HK-2 (cell line): ENCODE results near the gene GAB2.
"Not testable (repeated sequence)": the region's sequence is repeated elsewhere in the genome, so short reads cannot be mapped to it uniquely, and the experiment has no call there.

Experiments used
- DNase-seq: peaks from one replicate; pipeline ENCODE4 v3.0.0-alpha.2; 2018; ENCODE audit not compliant: unreplicated experiment

The GAB2 gene

DNA sequence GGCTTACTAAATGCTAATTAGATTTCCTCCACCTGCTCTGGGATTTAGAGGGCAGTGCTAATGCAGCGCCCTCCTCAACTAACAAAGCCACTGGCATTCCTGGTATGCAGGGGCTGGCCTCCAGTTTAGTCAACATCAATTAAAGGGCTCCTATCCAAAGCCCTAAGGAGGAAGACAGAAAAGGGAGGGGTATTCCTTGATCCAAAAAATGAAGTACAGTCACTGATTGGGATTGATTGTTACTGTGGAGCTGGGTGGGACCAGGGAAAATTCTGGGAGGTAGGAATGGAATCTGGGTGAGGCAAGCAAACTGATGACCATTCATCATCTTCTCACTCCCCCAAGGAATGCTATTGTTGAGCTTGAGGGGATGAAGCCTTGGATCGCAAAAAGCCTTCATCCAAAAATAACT, 52.2 kb downstream of the GAB2 start:
- peak; percentile 10 for DNase-seq

DNA sequence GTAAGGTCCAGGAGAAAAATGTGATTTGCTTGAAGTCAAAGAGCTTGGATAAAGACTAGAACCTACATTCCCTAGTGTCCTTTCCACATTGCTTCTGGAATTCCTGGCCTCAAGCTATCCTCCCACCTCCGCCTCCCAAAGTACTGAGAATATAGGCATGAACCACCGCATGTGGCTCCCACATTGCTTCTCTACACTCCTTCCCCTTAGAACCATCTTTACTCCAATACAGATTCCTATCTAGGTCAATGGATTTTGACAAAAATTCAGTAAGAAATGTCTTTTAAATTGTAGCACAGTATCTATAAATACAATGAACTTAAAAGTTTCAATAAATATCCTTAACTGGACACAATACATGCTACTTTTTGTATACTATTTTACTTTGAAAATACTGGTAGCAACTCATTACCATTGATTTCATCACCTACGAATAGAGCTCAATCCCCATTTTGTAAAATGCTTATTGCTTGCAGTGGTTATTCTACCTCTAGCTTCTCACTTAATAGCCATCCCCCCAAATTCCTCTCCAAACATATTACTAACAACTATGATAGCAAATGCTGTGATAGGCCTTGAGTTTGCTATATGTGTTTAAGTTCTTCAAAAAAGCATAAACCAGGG, 53.4 kb downstream of the GAB2 start:
- no peak for DNase-seq

DNA sequence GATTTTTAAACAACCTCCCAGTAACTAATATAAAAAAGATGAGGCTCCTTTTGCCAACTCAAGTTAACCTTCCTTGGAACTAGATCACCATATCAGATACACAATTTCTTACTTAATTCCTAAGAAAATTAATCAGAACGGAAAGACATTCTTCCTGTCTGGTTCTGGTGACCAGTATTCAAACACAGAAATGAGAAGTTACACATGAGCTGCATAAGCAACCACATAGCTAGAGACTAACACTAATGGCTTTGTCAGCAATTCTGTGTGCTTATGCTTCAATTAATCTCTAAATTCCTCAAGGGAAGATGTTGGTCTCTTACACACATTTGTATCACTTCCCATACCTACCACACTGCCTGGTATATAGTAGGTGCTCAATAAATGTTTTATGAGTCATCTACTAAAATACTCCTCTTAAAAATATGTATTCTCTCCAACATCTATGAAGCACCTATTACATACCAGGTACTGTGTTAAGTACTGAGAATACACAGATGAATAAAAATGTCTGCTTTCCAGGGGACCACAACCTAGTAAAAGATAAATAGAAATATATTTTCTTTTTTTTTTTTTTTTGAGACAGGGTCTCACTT, 54.5 kb downstream of the GAB2 start:
- DNase-seq, result no peak

DNA sequence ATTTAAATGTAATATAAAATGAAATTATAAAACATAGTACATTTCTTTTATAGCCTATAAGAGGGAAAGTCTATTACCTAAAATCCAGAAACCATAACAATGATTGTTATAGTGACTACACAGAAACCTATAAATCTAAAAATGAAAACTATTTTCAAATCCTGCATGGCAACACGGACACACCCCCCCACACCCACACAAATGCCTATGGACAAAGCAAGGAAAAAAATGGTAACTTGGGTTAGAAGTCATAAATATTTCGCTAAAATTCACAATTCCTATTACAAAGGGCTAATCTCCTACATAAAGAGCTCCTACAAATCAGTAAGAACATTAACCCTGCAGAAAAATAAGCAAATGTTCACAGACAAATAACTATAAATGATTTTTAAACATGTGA, 56.4 kb downstream of the GAB2 start:
- no peak for DNase-seq

DNA sequence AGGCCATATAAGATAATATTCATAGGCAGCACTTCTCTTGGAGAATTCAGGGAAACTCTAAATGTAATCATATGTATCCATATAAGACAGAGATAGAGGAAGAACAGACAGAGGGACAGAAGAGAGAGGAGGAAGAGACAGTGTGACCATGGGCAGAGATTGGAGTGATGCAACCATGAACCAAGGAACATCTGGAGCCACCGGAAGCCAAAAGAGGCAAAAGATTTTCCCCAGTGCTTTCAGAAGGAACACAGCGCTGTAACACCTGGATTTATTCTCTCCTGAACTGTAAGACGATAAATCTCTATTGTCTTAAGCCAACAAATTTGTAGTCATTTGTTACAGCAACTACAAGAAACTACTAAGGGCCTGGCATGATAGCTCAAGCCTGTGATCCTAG, 57.7 kb downstream of the GAB2 start:
- DNase-seq, result no peak

DNA sequence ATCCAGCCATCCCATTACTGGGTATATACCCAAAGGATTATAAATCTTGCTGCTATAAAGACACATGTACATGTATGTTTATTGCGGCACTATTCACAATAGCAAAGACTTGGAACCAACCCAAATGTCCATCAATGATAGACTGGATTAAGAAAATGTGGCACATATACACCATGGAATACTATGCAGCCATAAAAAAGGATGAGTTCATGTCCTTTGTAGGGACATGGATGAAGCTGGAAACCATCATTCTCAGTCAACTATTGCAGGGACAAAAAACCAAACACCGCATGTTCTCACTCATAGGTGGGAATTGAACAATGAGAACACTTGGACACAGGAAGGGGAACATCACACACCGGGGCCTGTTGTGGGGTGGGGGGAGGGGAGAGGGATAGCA, 59.7 kb downstream of the GAB2 start:
- DNase-seq, result not testable (repeated sequence)

DNA sequence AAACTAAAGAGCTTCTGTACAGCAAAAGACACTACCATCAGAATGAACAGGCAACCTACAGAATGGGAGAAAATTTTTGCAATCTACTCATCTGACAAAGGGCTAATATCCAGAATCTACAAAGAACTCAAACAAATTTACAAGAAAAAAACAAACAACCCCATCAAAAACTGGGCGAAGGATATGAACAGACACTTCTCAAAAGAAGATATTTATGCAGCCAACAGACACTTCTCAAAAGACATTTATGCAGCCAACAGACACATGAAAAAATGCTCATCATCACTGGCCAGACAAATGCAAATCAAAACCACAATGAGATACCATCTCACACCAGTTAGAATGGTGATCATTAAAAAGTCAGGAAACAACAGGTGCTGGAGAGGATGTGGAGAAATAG, 60.2 kb downstream of the GAB2 start:
- not testable (repeated sequence) for DNase-seq

DNA sequence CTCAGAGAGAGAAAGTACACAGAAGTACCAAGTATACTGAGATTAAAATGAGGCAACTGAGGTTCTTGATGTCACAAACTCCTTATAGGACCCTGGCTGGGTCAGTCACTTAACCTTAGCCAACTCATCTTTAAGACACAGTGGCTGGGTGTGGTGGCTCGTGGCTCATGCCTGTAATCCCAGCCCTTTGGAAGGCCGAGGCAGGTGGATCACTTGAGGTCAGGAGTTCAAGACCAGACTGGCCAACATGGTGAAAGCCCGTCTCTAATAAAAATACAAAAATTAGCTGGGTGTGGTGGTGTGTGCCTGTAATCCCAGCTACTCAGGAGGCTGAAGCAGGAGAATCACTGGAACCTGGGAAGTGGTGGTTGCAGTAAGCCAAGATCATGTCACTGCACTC, 61.9 kb downstream of the GAB2 start:
- DNase-seq, result not testable (repeated sequence)

DNA sequence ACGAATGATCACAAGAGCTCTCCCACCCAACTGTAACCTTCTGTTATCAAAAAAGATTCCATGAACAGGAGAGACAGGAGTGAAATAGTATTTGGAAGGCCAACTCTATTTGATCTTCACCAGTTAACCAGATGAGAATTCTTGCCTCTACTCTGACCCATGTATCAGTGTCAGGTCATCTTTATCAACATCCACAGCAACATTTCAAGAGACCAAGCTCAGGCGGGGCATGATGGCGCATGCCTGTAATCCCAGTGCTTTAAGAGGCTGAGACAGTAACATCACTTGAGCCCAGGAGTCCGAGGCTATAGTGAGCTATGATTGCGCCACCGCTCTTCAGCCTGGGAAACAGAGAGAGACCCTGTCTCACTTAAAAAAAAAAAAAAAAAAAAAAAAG, 62.3 kb downstream of the GAB2 start:
- no peak for DNase-seq

DNA sequence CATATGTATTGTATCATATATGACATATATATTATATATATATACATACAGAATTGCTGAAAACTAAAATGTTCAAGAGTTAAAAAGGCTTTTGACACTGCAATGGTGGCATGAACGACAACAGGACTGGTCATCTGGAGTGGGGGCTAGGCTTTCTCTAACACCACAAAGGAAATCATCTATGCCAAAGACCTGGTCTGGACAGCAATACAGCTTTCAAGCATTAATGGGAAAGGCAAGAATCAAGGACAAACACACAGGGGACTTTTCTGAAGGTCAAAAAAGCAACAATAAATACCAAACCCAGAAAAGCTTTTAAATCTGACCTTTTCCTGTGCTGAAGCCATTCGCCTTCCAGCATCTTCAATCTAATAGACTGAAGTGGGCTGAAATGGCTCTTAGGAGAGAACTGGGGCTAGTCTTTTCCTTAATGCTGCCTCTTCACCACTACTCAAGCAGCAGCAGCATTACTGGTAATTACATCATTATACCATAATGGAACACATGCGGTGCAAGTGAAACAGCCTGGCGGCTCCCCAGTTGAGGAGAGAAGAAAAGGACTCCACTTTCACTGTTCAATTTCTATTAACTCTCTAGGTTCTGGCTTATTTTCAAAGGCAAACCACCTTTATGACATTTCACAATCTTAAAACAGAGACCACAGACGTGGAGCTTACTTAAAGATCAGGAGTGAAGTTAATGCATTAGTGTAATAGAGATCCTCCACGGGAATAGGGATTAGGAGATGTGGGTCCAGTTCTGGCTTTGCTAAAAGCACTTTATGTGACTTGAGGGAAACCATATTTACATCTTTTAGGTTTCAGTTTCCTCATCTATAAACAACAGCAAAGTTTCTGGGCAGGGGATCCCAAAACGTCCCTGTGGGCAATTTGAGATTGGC, 63.0 kb downstream of the GAB2 start:
- no peak for DNase-seq

DNA sequence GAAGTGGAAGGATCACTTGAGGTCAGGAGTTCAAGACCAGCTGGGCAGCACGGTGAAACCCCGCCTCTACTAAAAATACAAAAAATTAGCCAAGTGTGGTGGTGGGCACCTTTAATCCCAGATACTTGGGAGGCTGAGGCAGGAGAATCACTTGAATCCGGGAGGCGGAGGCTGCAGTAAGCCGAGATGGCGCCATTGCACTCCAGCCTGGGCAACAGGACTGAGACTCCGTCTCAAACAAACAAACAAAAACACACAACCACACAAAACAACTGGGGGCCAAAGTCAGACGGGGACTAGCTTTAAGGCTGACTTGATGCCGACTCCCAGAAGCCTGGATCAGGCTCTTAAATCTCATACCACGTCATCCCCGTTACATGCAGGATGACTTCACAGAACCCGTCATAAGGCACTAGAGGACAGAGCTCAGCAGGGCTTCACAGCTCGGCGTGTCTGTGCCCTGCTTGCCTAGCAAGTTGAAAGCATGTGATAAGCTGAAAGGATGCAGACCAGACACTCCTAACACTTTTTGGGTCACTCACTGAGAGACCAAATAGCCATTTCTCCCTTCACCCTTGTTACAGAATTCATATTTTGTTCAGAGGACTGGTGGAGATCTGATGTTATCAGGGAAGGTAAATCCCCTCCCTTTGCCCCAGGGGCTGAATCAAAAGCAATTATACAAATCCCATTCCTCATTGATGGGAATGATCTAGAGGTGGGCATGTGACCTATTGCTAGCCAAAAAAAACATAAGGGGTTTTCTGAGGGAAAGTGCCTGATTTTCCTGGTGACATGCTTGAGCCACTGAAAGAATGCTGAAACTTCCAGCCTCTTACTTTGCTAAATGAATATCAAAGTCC, 65.4 kb downstream of the GAB2 start:
- no peak for DNase-seq

DNA sequence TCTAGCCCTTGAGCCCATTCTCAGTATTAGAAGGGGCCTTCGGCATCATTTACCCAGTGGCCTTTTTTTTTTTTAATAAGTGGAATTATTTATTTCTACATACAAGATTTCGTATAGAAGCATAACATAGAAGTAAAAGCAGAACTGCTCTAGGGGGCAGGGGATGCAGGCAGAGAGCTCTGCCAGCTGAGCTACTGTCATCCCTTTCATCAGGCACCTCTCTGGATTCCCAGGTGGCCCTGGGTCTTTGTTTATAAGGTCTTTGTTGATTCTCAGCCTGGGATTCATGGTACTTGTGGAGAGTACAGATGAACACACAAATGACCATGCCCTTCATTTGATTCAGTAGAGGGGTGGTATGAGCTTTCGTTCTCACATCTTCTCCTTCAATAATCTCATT, 66.4 kb downstream of the GAB2 start:
- no peak for DNase-seq

DNA sequence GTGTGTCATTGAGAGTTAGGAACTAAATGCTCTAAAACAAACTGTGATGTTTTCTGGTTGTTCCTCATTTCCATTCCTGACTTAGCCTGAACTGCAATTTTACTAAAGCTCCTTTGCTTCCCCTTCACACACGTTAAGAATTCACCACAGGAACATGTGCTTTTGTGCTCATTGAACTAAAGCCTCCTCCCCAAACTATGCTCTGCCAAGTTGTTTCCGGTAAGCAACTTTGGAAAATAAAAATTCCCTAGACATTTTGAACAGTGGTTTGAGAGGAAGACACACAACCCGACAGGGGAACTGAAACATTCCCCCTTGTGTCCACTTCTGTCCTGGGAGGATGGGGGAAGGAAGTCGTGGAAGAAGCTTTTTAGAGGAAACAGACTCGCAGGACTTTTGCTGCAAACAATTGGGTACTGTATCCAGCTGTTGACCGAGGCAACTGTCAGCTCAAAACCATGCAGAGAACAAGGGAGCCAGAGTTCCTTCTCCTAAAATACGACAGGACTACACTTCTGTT, 66.9 kb downstream of the GAB2 start:
- DNase-seq, result no peak

DNA sequence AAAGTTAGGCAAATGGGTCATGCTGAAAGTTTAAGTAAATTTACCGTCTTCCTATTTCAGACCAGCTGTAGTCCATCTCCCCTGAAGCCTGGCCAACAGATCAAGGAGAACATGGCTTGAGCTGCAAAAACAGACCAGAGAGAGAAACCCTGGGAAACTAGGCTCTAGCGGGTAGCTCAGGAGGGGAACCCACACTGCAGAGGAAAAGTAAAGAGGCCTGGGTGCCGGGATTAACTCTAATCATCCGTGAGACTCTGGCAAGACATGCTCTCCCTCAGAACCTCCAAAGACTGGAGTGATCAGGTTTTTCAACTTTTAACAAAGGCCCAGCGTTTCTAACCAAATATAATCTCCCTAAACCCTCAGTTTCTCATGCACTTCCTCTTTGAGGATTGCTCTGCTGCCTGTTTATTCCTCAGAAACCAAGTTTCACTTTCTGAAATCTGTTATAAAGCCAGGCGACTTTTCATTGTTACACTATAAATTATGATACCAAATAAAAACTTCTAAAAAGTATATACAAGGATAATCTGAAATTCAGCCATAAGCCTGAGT, 67.5 kb downstream of the GAB2 start:
- DNase-seq, result no peak

DNA sequence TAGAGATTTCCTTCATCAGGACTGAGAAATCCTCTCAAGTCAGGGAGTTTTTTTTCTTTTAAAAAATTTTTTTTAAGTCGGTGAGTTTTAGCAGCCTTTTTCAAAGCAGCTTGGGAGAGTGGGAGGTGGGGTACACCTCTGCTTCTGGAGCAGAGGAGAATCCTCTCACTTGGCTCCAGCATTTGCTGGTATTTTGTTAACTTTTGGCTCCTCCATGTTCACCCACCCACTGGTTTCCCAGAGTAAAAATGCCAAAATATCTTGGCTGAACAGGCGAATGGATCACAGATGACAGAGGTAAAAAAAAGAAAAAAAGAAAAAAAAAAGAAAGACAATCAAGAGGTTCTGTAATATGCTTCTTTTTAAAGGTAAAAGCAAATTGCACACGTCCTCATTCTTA, 68.0 kb downstream of the GAB2 start:
- no peak for DNase-seq

DNA sequence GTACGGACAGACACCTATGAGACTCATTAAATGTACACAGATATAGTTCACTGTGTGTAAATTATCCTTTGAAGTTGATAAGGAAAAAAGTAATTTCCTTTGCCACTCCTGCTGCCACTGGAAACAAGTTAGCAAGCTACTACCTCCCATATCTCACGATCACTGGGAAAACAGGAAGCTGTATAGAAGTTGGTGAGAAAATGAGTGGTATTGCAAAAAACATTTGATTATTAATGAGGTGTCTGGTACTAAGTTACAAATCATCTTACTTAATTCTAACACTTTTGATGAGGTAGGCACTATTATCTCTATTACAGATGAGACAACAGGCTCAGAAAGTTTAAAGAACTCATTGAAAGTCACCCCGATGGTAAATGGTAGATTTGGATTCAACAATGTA, 68.5 kb downstream of the GAB2 start:
- DNase-seq, result no peak

DNA sequence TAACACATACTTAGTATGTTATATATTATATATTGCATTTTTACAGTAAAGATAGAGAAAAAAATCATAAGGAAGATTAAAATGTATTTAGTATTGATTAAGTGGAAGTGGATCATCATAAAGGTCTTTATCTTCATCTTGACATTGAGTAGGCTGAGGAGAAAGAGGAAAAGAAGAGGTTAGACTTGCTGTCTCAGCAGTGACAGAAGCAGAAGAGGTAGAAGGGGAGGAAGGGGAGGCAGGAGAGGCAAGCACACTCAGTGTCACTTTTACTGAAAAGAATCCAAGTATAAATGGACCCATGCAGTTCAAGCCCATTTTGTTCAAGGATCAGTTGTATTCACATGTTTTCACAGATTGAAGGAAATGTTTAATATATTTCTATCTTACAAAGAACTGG, 69.7 kb downstream of the GAB2 start:
- DNase-seq, result no peak

DNA sequence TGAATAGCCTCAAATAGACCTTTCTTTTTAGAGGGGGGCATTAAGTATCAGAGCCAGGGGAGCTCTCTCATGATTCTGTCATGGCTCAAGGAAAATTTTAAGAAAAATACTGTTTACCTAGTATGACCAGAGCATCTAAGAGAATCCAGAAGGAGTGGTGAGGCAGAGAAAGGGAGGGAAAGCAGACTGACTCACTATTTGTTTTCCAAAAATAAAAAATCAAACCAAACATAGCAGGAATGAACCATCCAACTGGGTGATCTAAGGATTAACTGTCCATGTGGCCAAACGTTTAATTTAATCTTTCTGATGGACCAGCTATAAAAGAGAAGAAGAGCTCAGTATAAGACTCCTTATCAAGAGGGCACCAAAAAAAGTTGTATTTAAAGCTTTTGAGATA, 70.8 kb downstream of the GAB2 start:
- no peak for DNase-seq

DNA sequence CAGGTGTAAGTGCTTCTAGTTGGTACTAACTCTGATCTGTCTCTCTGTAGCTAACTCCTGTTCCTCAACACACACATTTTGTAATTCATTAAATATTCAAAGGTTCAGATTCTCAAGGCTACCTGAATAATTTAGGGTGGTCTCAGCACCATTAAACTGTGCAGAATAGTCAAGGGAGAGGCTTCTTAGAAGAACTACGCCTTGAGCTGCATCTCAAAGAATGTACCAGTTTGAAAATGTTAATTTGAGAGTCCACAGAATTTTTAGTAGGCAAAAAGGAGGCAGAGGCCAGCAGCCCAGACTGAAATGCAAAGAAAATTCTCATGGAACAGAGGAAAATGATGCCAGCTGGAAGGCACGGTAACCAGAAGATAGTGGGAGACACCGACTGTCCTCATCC, 72.2 kb downstream of the GAB2 start:
- no peak for DNase-seq

DNA sequence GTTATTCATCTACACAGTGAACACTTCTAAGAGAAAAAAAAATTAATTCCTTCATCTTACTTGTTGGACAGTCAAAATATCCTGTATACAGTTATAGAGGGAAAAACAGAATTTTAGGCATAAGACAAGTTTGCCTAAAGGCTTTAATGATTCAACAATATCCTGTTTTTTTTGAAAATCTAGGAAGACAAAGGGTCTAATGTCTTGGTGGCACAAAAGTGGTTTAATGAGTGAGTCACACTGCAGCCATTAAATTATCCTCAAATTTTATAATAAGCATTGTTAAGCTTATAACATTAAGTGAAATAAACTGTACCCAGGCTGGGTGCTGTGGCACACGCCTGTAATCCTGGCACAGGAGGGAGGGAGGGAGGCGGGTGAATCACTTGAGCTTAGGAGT, 72.9 kb downstream of the GAB2 start:
- DNase-seq, result no peak

DNA sequence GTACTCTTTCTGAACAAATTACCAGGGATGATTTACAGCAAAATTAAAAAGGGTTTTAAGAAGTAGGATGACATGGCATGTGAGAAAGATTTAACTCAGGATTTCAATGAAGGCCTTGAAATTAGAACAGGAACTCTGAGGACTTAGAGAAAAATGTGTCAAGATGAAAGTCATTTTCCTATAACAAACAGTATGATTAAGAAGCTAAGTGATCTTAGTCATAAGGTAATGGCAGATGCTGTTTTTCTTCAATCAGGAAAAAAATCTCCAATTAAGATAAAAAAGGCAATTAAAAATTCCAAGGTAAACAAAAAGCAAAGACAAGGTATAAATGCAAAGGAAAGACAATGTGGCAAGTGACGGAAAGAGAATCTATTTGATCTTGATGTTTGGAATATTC, 73.5 kb downstream of the GAB2 start:
- DNase-seq, result no peak

DNA sequence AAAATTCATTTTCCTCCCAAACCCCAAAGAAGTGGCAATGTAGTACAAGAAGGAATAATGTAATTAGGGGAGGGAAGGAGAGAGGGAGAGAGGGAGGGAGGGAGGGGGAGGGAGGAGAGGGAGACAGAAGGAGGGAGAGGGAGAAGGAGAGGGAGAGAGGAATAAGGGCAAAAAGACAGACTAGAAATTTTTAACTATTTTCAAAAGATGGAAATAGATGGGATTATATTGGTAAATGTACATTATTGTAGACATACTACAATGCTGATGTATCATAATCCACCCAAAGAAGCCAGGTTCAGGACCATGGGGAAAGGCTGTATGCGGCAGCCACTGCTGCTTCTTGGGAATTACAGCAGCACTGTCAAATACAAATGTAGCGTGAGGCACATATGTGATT, 74.3 kb downstream of the GAB2 start:
- DNase-seq, result no peak
